SJSA1 (cell line): ENCODE results near the gene ELFN2. TPM values are rescaled to one million over a fixed set of nuclear protein-coding genes. Genes with fewer than 3 reads are reported as not detected.
"Not testable (repeated sequence)": the region's sequence is repeated elsewhere in the genome, so short reads cannot be mapped to it uniquely, and the experiment has no call there.

ENCODE experiments used
- DNase-seq, 2 experiments: peaks; one replicate each; pipeline ENCODE4 v3.0.0-alpha.2; 2015 to 2020; ENCODE audit warnings: low spot score in 2 of 2, low read depth in 1 of 2
- H3K27ac ChIP-seq: fragments of 250-450 bp; sonication (Bioruptor Pico); 2 replicates; pipeline ENCODE4 v1.5.1; 2020; ENCODE audit warnings: mild to moderate bottlenecking, moderate library complexity
- H3K27me3 ChIP-seq: fragments of 250-450 bp; sonication (Bioruptor Pico); replicated peaks from 2 replicates; pipeline ENCODE4 v1.5.1; 2020; ENCODE audit warnings: mild to moderate bottlenecking, moderate library complexity
- H3K36me3 ChIP-seq: fragments of 250-450 bp; sonication (Bioruptor Pico); 2 replicates; pipeline ENCODE4 v1.5.1; 2020; ENCODE audit warnings: mild to moderate bottlenecking
- H3K4me1 ChIP-seq: fragments of 250-450 bp; sonication (Bioruptor Pico); replicated peaks from 2 replicates; pipeline ENCODE4 v1.6.1; 2021; ENCODE audit warnings: mild to moderate bottlenecking
- H3K4me3 ChIP-seq: fragments of 250-450 bp; sonication (Bioruptor Pico); 2 replicates; pipeline ENCODE4 v1.5.1; 2020; ENCODE audit warnings: mild to moderate bottlenecking
- H3K9me3 ChIP-seq: fragments of 250-450 bp; sonication (Bioruptor Pico); replicated peaks from 2 replicates; pipeline ENCODE4 v1.5.1; 2020; ENCODE audit warnings: mild to moderate bottlenecking
- total RNA-seq: library from RNA; depleted of rRNA; stranded (reverse); fragments of >200 nt; shearing (Covaris generic); gene quantifications from 2 replicates; pipeline ENCODE4 v1.2.3, GENCODE V29; 2014; rRNA removed

The ELFN2 gene
- total RNA-seq, result 0.11 TPM in 1 of 2 replicates, not detected in the other

GRCh38 chr22:37427135-37427710, at the start of gene ELFN2:
Gene ELFN2 (minus strand): TSS chr22:37427479. CDS start chr22:37375534, 51,945 bp downstream.
- Histone ChIP-seq H3K27me3 (peaks cover 45% of the 10 kb centered on the region), H3K4me3 (peak within 1 kb of the TSS; percentile 44), H3K27ac (no peak within 1 kb of the TSS), H3K4me1 (peaks cover 44% of the 10 kb centered on the region), H3K9me3 (no peaks in the 10 kb centered on the region), H3K36me3 (no peaks in the 10 kb centered on the region)
- DNase-seq, result no peak

GRCh38 chr22:37476389-37477329, 49.4 kb upstream of the ELFN2 start:
- Histone ChIP-seq H3K9me3 (no peaks in the 10 kb centered on the region), H3K4me3 (no peak overlapping the region), H3K27ac (no peak overlapping the region), H3K27me3 (peaks cover 25% of the 10 kb centered on the region), H3K36me3 (no peaks in the 10 kb centered on the region), H3K4me1 (no peaks in the 10 kb centered on the region)
- DNase-seq, result no peak

- Histone ChIP-seq H3K27me3 (peaks cover 33% of the 10 kb centered on the region), H3K36me3 (no peaks in the 10 kb centered on the region), H3K4me1 (no peaks in the 10 kb centered on the region), H3K9me3 (no peaks in the 10 kb centered on the region), H3K4me3 (no peak overlapping the region), H3K27ac (no peak overlapping the region)
- DNase-seq, result no peak
Measured at GRCh38 chr22:37474447-37475090, 47.3 kb upstream of the ELFN2 start.

GRCh38 chr22:37473437-37473946, 46.2 kb upstream of the ELFN2 start:
- H3K9me3 ChIP-seq, result no peaks in the 10 kb centered on the region
- no peaks in the 10 kb centered on the region for H3K4me1 ChIP-seq
- H3K36me3 ChIP-seq, result no peaks in the 10 kb centered on the region
- no peak overlapping the region for H3K27ac ChIP-seq
- no peak for DNase-seq
- H3K4me3 ChIP-seq, result no peak overlapping the region
- peaks cover 42% of the 10 kb centered on the region for H3K27me3 ChIP-seq

- Histone ChIP-seq H3K4me1 (no peaks in the 10 kb centered on the region), H3K36me3 (no peaks in the 10 kb centered on the region), H3K4me3 (no peak overlapping the region), H3K27me3 (peaks cover 36% of the 10 kb centered on the region), H3K9me3 (no peaks in the 10 kb centered on the region), H3K27ac (no peak overlapping the region)
- no peak for DNase-seq
Measured at GRCh38 chr22:37472418-37473006, 45.2 kb upstream of the ELFN2 start.

GRCh38 chr22:37471727-37472417, 44.6 kb upstream of the ELFN2 start:
- no peaks in the 10 kb centered on the region for H3K4me1 ChIP-seq
- peaks cover 41% of the 10 kb centered on the region for H3K27me3 ChIP-seq
- H3K9me3 ChIP-seq, result no peaks in the 10 kb centered on the region
- H3K4me3 ChIP-seq, result no peak overlapping the region
- no peak for DNase-seq
- no peak overlapping the region for H3K27ac ChIP-seq
- no peaks in the 10 kb centered on the region for H3K36me3 ChIP-seq

GRCh38 chr22:37470087-37470445, 42.8 kb upstream of the ELFN2 start:
- H3K4me1 ChIP-seq, result no peaks in the 10 kb centered on the region
- peaks cover 41% of the 10 kb centered on the region for H3K27me3 ChIP-seq
- DNase-seq, result no peak
- no peaks in the 10 kb centered on the region for H3K9me3 ChIP-seq
- no peak overlapping the region for H3K4me3 ChIP-seq
- no peaks in the 10 kb centered on the region for H3K36me3 ChIP-seq
- H3K27ac ChIP-seq, result no peak overlapping the region

- Histone ChIP-seq H3K9me3 (no peaks in the 10 kb centered on the region), H3K36me3 (no peaks in the 10 kb centered on the region), H3K27me3 (peaks cover 41% of the 10 kb centered on the region), H3K4me3 (no peak overlapping the region), H3K4me1 (no peaks in the 10 kb centered on the region), H3K27ac (no peak overlapping the region)
- no peak for DNase-seq
Measured at GRCh38 chr22:37469416-37470086, 42.3 kb upstream of the ELFN2 start.

GRCh38 chr22:37468201-37468695, 41.0 kb upstream of the ELFN2 start:
- H3K9me3 ChIP-seq, H3K36me3 ChIP-seq, H3K4me1 ChIP-seq, H3K27ac ChIP-seq, H3K4me3 ChIP-seq, DNase-seq: not testable (repeated sequence)
- peaks cover 33% of the 10 kb centered on the region for H3K27me3 ChIP-seq

GRCh38 chr22:37467391-37467955, 40.2 kb upstream of the ELFN2 start:
- no peak for DNase-seq
- Histone ChIP-seq H3K9me3 (0 out of 2 replicates have a peak, but pooled peaks cover 2% of the 10 kb centered on the region), H3K4me1 (no peaks in the 10 kb centered on the region), H3K27ac (no peak overlapping the region), H3K4me3 (no peak overlapping the region), H3K36me3 (no peaks in the 10 kb centered on the region), H3K27me3 (peaks cover 35% of the 10 kb centered on the region)

GRCh38 chr22:37464181-37464580, 36.9 kb upstream of the ELFN2 start:
- H3K27me3 ChIP-seq, result peaks cover 17% of the 10 kb centered on the region; the same call in 1 of the 2 replicates
- no peaks in the 10 kb centered on the region for H3K4me1 ChIP-seq
- no peak overlapping the region for H3K27ac ChIP-seq
- DNase-seq, result peak in 1 of 2 experiments; percentile 29
- 0 out of 2 replicates have a peak, but pooled peaks cover 2% of the 10 kb centered on the region for H3K9me3 ChIP-seq
- H3K36me3 ChIP-seq, result no peaks in the 10 kb centered on the region
- no peak overlapping the region for H3K4me3 ChIP-seq

GRCh38 chr22:37462983-37463382, 35.7 kb upstream of the ELFN2 start:
- Histone ChIP-seq H3K27me3 (peaks cover 12% of the 10 kb centered on the region; the same call in 1 of the 2 replicates), H3K4me3 (no peak overlapping the region), H3K27ac (no peak overlapping the region), H3K4me1 (no peaks in the 10 kb centered on the region), H3K36me3 (no peaks in the 10 kb centered on the region), H3K9me3 (0 out of 2 replicates have a peak, but pooled peaks cover 2% of the 10 kb centered on the region)
- no peak for DNase-seq
